Cerebellar nuclear complex (tissue), 1 donor: ENCODE results near the gene IFITM1.
"Not testable (repeated sequence)": the region's sequence is repeated elsewhere in the genome, so short reads cannot be mapped to it uniquely, and the experiment has no call there.

Source experiments
- DNase-seq, 2 experiments: peaks; one replicate each; lab custom pipeline; 2025; lab: John Stamatoyannopoulos, UW

IFITM1 gene

DNA sequence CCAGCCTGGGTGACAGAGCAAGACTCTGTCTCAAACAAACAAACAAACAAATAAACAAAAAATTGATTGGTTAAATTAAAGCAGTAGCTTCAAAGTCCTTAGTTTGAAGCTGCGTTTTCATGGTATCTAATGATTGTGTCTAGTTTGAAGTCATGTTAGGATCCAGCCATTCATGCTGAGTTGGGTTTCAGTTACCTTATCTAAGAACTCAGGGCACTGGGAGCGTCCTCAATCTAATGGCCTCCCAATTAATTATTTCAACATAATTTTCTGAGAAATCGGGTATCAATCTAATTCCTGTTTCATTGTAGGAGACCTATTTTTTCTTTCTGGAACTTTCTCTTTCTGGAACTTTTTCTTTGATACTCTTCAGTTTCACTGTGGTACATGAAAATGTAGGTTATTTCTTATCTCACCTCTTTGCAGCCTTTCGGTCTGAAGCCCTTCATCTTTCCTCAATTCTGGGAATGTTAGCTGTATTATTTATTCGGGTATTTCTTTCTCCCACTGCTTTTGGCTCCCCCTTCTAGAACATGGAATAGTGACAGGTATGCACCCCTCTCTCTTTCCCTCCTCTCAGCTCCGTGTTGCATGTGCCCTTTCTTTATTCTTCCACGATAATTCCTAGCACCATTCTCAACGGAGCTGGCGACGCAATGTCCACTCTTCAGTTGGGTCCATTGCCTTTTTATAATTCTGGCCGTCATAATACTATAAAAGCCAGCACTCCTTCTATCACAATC is 31.2 kb downstream of the IFITM1 start:
- no peak for DNase-seq

DNA sequence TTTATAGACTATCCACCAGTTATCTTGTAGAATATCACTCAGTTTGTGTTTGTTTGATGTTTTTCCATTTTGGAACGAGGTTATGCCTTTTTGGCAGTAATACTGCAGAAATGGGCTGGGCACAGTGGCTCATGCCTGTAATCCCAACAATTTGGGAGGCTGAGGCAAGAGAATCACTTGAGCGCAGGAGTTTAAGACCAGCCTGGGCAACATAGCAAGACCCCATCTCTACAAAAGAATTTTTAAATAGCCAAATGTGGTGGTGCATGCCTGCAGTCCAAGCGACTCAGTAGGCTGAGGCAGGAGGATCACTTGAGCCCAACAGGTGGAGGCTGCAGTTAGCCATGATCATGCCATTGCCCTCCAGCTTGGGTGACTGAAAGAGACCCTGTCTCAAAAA is 32.7 kb downstream of the IFITM1 start:
- no peak for DNase-seq

DNA sequence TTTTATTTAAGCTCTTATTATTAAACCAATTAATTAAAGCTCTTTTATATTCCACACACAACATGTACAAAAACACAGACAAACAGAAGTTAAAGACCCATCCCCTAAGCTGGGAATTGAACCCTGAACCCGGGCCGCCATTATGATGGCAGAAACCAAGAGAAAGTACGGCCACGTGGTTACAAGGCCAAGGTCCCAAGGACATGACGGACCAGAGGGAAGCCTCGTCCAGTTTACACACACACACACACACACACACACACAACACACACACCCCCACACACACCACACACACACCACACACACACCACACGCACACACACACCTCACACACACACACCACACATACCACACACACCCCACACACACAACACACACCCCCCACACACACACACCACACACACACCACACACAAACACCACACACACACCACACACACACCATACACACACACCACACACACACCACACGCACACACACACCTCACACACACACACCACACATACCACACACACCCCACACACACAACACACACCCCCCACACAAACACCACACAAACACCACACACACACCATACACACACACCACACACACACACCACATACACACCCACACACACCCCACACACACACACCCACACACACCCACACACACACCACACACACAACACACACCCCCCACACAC is 35.6 kb downstream of the IFITM1 start:
- DNase-seq: not testable (repeated sequence)

DNA sequence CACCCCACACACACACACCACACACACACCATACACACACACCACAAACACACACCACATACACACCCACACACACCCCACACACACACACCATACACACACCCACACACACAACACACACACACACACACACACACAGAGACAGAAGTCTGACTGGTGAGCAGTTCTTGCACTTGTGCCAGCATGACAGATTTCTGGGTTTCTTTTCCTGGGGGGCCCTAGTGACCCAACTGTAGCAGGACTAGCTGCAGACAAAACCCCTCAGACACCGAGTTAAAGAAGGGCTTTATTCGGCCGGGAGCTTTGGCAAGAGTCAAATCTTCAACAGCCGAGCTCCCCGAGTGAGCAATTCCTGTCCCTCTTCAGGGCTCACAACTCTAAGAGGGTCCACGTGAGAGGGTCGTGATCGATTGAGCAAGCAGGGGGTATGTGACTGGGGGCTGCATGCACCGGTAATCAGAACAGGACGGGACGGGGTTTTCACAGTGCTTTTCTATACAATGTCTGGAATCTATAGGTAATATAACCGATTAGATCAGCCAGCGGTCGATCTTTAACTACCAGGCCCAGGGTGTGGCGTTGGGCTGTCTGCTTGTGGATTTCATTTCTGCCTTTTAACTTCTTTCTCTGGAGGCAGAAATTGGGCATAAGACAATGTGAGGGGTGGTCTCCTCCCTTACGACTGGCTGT is 36.3 kb downstream of the IFITM1 start:
- not testable (repeated sequence) for DNase-seq

DNA sequence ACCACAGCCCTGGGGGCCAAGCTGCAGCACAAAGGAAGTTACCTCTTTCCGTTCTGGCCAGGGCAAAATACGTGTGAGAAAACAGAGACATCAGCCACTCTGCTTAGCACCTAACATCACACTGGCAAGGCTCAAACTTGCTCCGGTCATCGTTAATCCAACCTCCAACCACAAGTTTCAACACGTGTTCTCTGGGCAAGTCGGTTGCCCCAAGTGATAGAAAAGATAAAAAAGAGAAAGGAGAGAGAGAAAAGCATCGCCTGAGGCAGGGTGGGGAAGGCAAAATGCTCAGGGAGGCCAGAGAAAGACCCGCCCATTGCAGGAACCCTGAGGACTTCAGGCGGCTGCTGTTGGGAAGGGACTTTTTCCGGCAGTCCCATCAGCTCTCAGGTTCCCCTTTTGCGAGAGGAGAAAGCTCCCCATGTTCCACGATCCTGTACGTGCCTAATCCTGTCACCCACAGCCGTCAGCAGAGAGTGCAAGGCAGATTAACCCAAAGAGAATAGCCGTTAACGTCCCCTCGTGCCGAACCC is 36.9 kb downstream of the IFITM1 start:
- DNase-seq: no peak

DNA sequence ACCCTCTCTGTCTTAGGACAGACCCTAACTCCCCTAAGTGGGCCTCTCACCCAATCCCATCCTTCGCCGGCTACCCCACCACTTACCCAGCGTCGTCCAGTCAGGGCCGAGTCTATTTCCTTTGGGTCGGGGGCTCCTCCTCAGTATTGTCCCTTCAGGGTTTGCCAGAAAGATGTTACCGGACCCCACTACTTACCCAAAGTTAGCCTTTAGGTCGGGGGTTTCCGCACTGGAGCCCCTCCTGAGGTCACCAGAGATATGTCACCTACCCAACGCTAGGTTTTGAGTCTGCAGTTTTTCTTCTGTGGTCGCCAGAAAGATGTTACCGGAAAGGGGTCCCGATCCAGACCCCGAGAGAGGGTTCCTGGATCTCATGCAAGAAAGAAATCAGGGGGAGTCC is 37.6 kb downstream of the IFITM1 start:
- no peak for DNase-seq

DNA sequence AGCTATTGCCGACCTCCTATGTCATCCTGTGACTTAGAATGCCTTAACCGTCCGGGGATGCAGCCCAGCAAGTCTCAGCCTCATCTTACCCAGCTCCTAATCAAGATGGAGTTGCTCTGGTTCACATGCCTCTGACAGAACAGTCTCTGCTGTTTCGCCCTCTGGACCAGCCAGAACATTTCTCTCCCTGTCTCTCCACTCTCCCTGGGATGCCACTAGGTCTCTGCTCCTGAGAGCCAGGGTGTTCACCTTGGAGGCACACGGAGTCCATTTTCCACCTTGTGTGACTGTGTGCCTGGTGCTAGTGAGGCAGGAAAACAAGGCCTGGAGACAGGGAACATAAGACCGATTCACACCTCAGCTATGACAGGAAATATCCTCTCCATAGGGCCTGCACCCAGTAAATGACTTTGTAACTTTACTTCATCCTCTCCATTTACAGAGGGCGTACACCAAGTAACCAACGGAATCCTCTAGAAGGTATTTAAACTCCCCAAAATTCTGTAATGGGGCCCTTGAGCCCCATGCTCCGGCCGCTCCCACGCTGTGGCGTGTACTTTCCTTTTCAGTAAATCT is 38.7 kb downstream of the IFITM1 start:
- DNase-seq: no peak

DNA sequence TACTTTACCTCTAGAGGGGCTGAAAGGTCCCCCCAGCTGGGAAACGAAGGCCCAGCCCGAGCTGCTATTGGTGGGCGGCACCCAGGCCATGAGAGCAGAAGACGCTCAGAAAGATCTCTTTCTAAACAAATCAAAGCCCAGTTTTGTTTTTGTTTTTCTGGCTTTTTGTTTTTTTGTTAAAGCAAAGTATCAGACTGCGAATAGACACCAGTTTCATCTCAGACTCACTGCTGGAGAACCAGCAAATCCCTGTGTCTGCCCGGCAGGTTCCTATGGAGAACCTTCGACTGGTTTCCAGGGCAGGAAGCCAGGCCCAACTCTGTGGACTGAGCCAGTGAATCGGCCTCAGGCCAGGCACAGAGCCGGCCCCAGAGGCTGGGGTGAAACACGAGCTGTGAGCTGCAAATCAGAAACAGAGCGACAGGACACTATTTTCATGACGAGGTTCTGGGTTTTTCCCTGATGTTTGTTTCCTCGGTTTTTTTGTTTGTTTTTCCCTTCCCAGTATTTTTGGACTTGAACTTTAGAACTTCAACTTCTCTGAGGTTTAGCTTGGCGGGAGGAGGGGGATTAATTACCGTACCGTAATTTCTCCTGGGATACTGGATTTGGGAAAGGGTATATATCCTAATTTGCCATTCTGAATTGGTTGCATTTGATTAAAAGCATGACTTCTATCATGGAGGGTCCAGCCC is 39.5 kb downstream of the IFITM1 start:
- DNase-seq: no peak

DNA sequence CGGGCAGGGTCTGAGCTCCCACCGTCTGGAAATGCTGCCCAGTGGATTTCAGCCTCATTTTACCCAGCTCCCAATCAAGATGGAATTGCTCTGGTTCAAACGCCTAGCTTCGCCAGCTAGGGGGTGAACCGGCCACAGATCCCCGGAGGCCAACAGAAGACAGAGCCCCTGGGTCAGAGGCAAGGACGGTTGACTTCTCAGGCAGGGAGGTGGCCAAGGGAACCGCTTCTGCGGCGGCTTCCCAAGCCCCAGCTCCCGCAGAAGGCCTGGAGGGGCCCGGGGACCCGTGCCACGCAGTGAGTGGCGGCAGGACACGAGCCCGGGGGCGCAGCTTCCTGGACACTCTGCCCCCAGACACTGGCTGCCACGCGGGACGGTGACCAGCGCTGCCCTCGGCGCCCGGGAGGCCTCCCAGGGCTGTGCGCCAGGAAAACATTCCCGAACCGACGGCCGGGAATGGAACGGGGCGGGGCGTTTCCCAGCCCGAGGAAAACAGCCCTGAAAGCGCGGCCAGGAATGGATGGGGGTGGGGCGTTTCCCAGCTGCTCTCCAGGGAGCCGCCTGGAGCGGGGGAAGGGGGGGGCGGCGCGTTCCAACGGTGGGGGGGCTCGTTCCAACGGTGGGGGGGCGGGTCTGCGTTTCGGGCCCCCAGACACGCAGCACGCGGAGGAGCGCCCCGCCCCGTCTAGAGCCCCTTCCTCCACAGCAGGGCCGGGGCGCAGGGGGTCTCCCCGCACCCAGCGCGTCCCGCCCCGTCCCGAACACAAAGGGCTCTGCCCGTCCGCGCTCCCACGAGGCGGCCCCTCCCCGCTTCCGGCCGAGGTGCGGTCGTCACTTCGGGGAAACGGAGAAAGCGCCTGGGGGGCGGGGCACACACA is 42.0 kb downstream of the IFITM1 start:
- no peak for DNase-seq

DNA sequence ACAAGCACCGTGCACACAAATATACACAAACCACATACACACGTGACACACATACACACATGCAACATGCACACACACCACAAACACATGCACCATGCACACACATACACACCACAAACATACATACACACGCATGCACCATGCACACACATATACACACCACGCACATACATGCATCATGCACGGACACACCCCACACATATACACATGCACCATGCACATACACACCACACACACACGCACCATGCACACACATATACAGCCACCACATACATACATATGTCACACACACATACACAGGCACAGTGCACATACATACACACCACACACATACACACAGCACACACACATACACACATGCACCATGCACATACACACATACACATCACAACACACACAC is 42.8 kb downstream of the IFITM1 start:
- no peak for DNase-seq

DNA sequence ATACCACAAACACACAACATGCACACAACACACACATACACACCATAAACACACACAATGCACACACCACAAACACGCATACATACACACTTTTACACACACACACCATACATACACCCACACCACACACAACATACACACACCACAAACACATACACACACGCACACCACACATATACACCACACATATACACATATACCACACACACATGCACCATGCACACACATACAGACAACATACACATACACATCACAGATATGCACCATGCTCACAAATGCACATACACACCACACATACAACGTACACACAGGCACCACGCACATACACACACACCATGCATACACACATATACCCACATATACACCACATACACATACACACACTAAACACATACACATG is 43.7 kb downstream of the IFITM1 start:
- no peak for DNase-seq

DNA sequence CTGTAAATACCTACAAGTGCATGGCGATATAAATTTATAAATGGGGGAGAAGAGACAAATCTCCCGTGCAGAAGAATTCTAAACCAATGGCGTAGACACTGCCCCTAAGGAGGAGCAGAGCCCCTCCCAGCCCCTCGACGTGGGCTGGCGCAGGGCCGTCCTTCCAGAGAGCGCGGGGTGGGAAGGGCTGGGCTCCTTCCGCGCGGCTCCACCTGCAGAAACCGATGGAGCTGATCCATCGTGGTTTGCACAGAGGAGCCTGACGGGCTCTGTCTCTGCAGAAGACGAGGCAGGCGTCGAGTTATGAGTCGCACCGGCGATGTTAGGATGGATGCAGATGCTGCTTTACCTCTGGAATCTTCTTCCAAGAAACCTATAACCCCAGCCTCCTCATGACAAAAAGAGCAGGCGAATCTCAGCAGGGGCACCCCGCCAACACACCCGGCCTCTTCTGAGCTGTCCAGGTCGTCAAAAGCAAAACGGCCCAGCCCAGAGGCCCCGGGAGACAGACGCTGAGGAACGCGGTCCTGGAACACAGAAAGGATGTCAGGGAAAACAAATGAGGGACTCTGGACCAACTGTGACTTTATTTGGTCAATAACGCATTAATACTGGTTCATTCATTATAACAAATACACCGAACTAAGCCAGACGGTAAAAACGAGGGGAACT is 44.4 kb downstream of the IFITM1 start:
- no peak for DNase-seq

DNA sequence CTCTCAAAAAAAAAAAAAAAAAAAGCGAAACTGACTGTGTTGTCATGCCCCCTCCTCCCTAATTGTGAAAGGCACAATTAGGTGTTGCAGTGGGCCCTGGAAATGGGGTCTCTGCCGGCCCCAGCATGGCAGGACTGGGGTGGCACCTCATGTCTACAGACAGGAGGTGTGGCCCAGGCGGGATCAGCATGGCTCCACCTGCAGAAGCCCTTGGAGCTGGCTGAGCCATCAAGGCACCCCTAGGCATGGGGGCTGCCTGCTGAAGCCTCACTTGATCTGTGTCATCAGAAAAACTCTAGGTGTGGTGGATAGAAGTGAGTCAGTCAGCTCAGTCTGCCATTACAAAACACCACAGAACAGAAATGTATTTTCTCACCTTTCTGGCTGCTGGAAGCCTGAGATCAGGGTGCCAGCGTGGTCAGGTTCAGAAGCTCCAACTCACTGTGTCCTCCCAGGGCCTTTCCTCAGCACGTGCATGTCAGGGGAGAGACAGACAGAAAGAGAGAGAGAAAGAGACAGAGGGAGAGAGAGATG is 45.4 kb downstream of the IFITM1 start:
- DNase-seq: no peak

DNA sequence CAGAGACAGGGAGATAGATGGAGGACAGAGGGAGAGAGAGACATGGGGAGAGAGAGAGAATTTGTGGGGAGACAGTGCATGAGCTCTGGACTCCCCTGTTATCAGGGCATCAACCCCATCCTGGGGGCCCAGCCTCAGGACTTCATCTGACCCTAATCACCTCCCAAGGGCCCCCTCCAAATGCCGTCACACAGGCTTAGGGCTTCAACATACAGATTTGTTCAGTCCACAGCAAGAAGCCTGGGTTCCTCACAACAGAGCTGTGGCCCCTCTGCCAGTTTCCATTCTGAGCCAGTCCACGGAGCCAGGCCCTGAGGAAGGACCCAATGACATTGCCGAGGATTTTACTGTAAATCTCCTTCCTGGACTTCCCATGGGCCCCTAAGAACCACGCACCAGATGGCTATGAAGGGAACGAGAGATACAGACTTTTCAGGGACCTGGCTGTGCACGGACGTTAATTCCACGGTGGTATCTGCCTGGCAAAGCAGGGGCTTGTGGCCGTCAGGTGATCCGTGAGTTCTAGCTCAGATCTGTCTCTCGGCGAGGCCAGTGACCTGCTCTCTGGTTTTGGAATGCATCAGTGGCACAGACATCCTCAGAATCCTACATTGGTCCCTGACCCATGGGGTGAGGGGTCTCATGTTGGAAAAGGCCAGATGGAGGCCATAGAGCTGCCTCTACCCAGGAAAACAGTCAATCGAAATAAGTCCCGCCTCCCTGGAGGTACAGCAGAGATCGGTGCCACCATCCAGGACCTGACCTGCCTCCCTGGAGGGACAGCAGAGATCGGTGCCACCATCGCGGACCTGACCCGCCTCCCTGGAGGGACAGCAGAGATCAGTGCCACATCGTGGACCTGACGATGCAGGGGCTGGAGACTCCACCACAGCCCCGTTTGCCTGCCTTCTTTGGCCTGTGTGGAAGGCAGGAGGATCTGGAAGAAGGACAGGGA is 46.8 kb downstream of the IFITM1 start:
- no peak for DNase-seq

DNA sequence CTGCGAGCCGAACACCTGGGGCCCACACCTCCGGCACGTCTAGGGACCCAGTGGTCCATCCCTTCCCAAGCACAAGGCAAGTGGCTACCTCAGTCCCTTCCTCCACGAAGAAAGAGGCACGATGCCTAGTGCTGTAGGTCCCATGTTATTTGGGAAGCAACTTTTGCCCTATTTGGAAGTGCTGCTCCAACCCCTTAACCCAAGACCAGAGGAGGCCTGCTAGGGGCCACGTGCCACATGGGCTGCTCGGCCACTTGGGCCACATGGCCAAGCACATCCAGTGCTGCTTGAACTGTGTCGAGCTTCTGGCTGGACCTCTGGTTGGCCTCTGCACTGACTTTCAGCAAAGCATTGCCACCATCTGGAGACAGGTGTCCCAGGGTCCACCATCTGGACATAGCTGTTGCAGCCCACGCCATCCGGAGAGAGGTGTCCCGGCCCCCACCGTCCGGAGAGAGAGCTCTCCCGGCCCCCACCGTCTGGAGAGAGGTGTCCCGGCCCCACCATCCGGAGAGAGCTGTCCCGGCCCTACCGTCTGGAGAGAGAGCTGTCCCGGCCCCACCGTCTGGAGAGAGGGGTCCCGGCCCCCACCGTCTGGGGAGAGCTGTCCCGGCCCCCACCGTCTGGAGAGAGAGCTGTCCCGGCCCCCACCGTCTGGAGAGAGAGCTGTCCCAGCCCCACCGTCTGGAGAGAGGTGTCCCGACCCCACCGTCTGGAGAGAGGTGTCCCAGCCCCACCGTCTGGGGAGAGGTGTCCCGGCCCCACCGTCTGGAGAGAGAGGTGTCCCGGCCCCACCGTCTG is 49.0 kb downstream of the IFITM1 start:
- no peak for DNase-seq

DNA sequence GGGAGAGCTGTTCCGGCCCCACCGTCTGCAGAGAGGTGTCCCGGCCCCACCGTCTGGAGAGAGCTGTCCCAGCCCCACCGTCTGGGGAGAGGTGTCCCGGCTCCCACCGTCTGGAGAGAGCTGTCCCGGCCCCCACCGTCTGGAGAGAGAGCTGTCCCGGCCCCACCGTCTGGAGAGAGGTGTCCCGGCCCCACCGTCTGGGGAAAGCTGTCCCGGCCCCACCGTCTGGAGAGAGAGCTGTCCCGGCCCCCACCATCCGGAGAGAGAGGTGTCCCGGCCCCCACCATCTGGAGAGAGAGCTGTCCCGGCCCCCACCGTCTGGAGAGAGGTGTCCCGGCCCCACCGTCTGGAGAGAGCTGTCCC is 49.6 kb downstream of the IFITM1 start:
- DNase-seq: not testable (repeated sequence)

DNA sequence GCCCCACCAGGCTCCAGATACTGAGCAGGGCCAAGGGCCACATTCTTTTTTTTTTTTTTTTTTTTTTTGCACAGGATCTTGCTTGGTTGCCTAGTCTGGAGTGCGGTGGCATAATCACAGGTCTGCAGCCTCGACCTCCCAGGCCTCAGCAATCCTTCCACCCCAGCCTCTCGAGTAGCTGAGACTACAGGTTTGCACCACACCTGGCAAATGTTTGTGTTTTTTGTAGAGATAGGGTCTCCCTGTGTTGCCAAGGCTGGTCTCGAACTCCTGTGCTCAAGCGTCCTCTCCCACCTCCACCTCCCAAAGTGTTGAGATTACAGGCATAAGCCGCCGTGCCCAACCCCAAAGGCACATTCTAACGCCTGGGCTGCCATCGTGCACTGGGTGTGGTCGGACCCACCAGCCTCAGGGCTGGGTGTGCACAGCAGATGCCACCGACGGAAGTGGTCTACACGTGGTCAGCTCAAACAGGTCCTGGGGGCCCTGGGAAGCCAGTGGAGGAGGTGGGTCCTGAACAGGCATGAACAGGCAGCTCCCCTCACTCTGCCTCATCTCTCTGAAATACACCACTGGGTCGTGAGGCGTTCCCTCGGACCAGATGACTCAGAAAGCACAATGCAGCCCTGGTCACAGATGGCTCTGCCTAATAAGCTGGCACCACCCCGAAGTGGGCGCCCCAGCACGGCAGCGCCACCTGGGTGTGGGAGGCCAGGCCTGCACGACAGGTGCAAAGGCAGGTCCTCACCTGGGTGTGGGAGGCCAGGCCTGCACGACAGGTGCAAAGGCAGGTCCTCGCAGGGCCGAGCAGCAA is 50.3 kb downstream of the IFITM1 start:
- DNase-seq: no peak
